Astrocyte (in vitro differentiated cells and primary cell): ENCODE data around the gene TRMT1. TPM values are rescaled to one million over a fixed set of nuclear protein-coding genes. Genes with fewer than 3 reads are reported as not detected.

Source experiments
- DNase-seq: peaks from one replicate; pipeline ENCODE4 v3.0.0-alpha.2; 2010; ENCODE audit warnings: low read depth
- FAIRE-seq: peaks from 2 replicates; lab custom pipeline; 2011; peaks lifted over from hg19 to GRCh38; lab: Jason Lieb, UNC
- H2AFZ ChIP-seq: 2 replicates; pipeline ENCODE4 v1.6.0; 2012; ENCODE audit warnings: low read depth, low read length, inconsistent platforms
- H3K27ac ChIP-seq: 2 replicates; pipeline ENCODE4 v1.5.1; 2011; ENCODE audit warnings: low read depth, low read length, inconsistent platforms
- H3K27me3 ChIP-seq: 2 replicates; pipeline ENCODE4 v1.6.0; 2011; ENCODE audit warnings: low read length, inconsistent platforms; ENCODE audit not compliant: insufficient read depth
- H3K36me3 ChIP-seq: 2 replicates; pipeline ENCODE4 v1.5.1; 2011; ENCODE audit warnings: low read length, inconsistent platforms; ENCODE audit not compliant: insufficient read depth
- H3K4me1 ChIP-seq: 2 replicates; pipeline ENCODE4 v1.5.1; 2011; ENCODE audit warnings: low read length, inconsistent platforms; ENCODE audit not compliant: insufficient read depth
- H3K4me2 ChIP-seq: 2 replicates; pipeline ENCODE4 v1.6.0; 2012; ENCODE audit warnings: low read length, inconsistent platforms
- H3K4me3 ChIP-seq: 2 replicates; pipeline ENCODE4 v1.5.1; 2011; ENCODE audit warnings: low read depth, mild to moderate bottlenecking, low read length, inconsistent platforms; ENCODE audit not compliant: insufficient read depth
- H3K79me2 ChIP-seq: 2 replicates; pipeline ENCODE4 v1.6.0; 2012; ENCODE audit warnings: mild to moderate bottlenecking, low read length, inconsistent platforms; ENCODE audit not compliant: insufficient read depth
- H3K9ac ChIP-seq: 2 replicates; pipeline ENCODE4 v1.6.0; 2012; ENCODE audit warnings: mild to moderate bottlenecking, low read length, inconsistent platforms
- H3K9me3 ChIP-seq: 2 replicates; pipeline ENCODE4 v1.5.1; 2012; ENCODE audit warnings: low read depth, mild to moderate bottlenecking, low read length, inconsistent platforms; ENCODE audit not compliant: insufficient read depth
- H4K20me1 ChIP-seq: 2 replicates; pipeline ENCODE4 v1.6.0; 2012; ENCODE audit warnings: low read length, inconsistent platforms; ENCODE audit not compliant: insufficient read depth
- H3K27ac Mint-ChIP-seq: one replicate; pipeline ENCODE4 v1.8.0; 2021; ENCODE audit warnings: mild to moderate bottlenecking, mixed read lengths; ENCODE audit not compliant: unreplicated experiment
- H3K27me3 Mint-ChIP-seq: one replicate; pipeline ENCODE4 v1.8.0; 2021; ENCODE audit warnings: low read depth, mixed read lengths; ENCODE audit not compliant: unreplicated experiment
- H3K36me3 Mint-ChIP-seq: one replicate; pipeline ENCODE4 v1.8.0; 2021; ENCODE audit warnings: low read depth, mixed read lengths; ENCODE audit not compliant: unreplicated experiment
- H3K4me1 Mint-ChIP-seq: one replicate; pipeline ENCODE4 v1.8.0; 2021; ENCODE audit warnings: low read depth, mixed read lengths; ENCODE audit not compliant: unreplicated experiment
- H3K4me3 Mint-ChIP-seq: one replicate; pipeline ENCODE4 v1.8.0; 2021; ENCODE audit warnings: mild to moderate bottlenecking, moderate library complexity, mixed read lengths; ENCODE audit not compliant: unreplicated experiment
- H3K9me3 Mint-ChIP-seq: one replicate; pipeline ENCODE4 v1.8.0; 2021; ENCODE audit warnings: mild to moderate bottlenecking, mixed read lengths; ENCODE audit not compliant: unreplicated experiment
- CTCF ChIP-seq: IDR thresholded peaks from 2 replicates; pipeline ENCODE4 v1.5.1; 2011; ENCODE audit warnings: low read depth, mild to moderate bottlenecking, inconsistent platforms, low read length, moderate library complexity; ENCODE audit not compliant: insufficient read depth
- EZH2 ChIP-seq: IDR thresholded peaks from 2 replicates; pipeline ENCODE4 v1.6.1; 2012; ENCODE audit warnings: mild to moderate bottlenecking, low read length, inconsistent platforms; ENCODE audit not compliant: insufficient read depth
- total RNA-seq: library from RNA; stranded (reverse); gene quantifications from 2 replicates; pipeline ENCODE4 v1.2.1, GENCODE V29; 2021

The TRMT1 gene
- total RNA-seq, 1 donor from 2014 or later, result 43.3 TPM

GRCh38 chr19:13154241-13154778, 37.8 kb upstream of the TRMT1 start:
- FAIRE-seq, result no peak
- Histone ChIP-seq H3K27me3 (no peaks in the 10 kb centered on the region), H3K4me3 (peak overlapping the region; percentile 100), H3K4me1 (peaks cover 26% of the 10 kb centered on the region), H3K9ac (peak overlapping the region; percentile 100), H4K20me1 (peaks cover 30% of the 10 kb centered on the region), H3K79me2 (peaks cover 52% of the 10 kb centered on the region), H3K9me3 (no peaks in the 10 kb centered on the region), H3K36me3 (no peaks in the 10 kb centered on the region), H3K4me2 (peak overlapping the region; percentile 97), H2AFZ (no peak overlapping the region), H3K27ac (peak overlapping the region; percentile 95)
- DNase-seq, result peak; percentile 92
- Mint-ChIP-seq H3K4me1 (peaks cover 7% of the 10 kb centered on the region), H3K27me3 (no peaks in the 10 kb centered on the region), H3K27ac (peak overlapping the region; percentile 99), H3K9me3 (no peaks in the 10 kb centered on the region), H3K4me3 (peak overlapping the region; percentile 95), H3K36me3 (peaks cover 15% of the 10 kb centered on the region)
- TF ChIP-seq CTCF (no peak), EZH2 (no peak)

- no peaks in the 10 kb centered on the region for H3K27me3 ChIP-seq
- H3K36me3 ChIP-seq, result no peaks in the 10 kb centered on the region
- Mint-ChIP-seq H3K9me3 (no peaks in the 10 kb centered on the region), H3K36me3 (peaks cover 15% of the 10 kb centered on the region), H3K27me3 (no peaks in the 10 kb centered on the region), H3K27ac (peak overlapping the region; percentile 99), H3K4me3 (peak overlapping the region; percentile 95), H3K4me1 (peaks cover 8% of the 10 kb centered on the region)
- no peak overlapping the region for H2AFZ ChIP-seq
- TF ChIP-seq CTCF (no peak), EZH2 (no peak)
- H3K4me1 ChIP-seq, result peaks cover 32% of the 10 kb centered on the region
- peaks cover 33% of the 10 kb centered on the region for H4K20me1 ChIP-seq
- peak overlapping the region; percentile 100 for H3K9ac ChIP-seq
- peak overlapping the region; percentile 97 for H3K4me2 ChIP-seq
- FAIRE-seq (no peak), DNase-seq (peak; percentile 23)
- H3K4me3 ChIP-seq, result peak overlapping the region; percentile 100
- peaks cover 57% of the 10 kb centered on the region for H3K79me2 ChIP-seq
- H3K9me3 ChIP-seq, result no peaks in the 10 kb centered on the region
- peak overlapping the region; percentile 95 for H3K27ac ChIP-seq
These were observed 37.2 kb upstream of the TRMT1 start for GRCh38 chr19:13153569-13154240.
